Measurements from ENCODE around the gene MARCHF5. TPM values are rescaled to one million over a fixed set of nuclear protein-coding genes. Genes with fewer than 3 reads are reported as not detected.
"Not testable (repeated sequence)": the region's sequence is repeated elsewhere in the genome, so short reads cannot be mapped to it uniquely, and the experiment has no call there.

Gene MARCHF5
- polyA plus RNA-seq, 3 donors, result 68.0 to 82.7 (median 68.0) TPM

GRCh38 chr10:92354587-92354986, 63.6 kb downstream of the MARCHF5 start:
- DNase-seq (ENCODE audit: extremely low read depth in 1 of 11, low read depth in 9 of 11, low spot score in 4 of 11), result no peak

DNA sequence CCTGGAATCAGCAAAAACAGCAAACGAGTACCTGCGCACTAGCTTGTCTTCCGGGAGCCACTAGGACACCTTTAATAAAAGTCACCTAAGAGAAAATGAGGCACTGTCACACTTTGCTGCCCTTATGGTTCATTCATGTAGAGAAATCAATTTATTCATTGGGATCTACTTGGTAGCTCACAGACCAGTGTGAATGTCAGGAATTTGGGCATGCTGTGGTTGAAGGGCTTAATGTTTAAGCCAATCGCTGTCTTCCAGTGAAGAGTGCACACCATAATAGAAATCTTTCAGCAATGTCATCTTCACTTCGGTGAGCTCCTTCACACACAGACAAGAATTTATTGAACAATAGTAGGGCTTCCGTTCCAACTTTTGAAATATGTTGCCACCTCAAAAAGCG, 65.1 kb downstream of the MARCHF5 start:
- no peak for DNase-seq (ENCODE audit: extremely low read depth in 1 of 11, low read depth in 9 of 11, low spot score in 4 of 11)

GRCh38 chr10:92363498-92363897, 72.5 kb downstream of the MARCHF5 start:
- DNase-seq (ENCODE audit: extremely low read depth in 1 of 11, low read depth in 9 of 11, low spot score in 4 of 11), result no peak

DNA sequence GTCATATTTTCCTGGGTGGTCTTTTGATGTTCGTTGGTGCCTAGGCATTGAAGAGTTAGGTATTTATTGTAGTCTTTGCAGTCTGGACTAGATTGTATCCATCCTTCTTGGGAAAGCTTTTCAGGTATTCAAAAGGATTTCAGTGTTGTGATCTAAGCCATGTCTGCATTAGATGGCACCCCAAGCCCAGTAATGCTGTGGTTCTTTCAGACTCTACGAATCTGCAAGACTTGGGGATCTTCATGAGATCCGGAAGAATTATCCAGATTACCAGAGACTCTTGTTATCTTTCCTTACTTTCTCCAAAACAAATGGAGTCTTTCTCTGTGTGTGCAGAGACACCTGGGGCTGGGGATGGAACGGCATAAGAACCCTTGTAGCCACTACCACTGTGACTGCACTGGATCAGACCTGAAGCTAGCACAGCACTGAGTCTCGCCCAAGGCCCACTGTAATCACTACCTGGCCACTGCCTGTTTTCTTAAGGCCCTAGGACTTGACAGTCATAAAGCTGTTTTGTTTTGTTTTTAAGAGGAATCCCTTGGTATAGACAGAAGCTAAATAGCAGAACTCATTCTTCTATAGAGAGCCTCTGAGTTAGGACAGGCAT, 75.5 kb downstream of the MARCHF5 start:
- DNase-seq (ENCODE audit: extremely low read depth in 1 of 11, low read depth in 9 of 11, low spot score in 4 of 11), result no peak

- no peak for DNase-seq (ENCODE audit: extremely low read depth in 1 of 11, low read depth in 9 of 11, low spot score in 4 of 11)
Observed at GRCh38 chr10:92377962-92378361, 87.0 kb downstream of the MARCHF5 start.

DNA sequence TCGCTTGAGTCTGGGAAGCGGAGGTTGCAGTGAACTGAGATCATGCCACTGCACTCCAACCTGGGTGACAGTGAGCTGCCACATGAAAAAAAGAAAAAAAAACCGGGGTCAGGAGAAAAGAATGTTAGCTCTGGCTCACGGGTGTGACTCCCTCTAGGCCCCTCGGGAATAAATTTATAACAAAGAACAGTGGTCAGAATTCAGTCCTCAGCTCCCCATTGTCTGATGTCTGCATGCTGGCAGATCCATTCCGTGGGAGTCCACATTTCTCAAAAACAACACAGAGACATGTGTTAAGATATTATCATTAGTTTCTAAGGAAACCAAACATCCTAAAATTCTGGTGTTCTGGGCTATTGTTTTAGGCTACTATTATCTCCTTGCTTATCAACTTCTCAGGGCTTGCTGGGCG, 90.6 kb downstream of the MARCHF5 start:
- no peak for DNase-seq (ENCODE audit: extremely low read depth in 1 of 11, low read depth in 9 of 11, low spot score in 4 of 11)

DNA sequence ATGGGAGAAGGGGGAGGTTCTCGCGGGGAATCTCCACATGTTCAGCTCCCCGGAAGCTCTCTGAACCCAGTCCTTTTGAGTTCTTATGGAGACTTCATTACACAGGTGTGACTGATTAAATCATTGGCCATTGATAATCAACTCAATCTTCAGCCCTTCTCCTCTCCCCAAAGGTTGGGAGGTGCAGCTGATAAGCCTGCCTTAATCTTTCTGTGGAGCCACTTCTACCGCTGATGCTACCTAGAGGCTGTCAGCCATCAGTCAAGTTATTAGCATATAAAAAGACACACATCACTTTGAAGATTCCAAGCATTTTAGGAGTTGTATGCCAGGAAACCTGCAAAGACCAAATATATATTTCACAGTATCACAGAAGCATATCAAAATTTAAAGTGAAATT, 91.7 kb downstream of the MARCHF5 start:
- no peak for DNase-seq (ENCODE audit: extremely low read depth in 1 of 11, low read depth in 9 of 11, low spot score in 4 of 11)

DNA sequence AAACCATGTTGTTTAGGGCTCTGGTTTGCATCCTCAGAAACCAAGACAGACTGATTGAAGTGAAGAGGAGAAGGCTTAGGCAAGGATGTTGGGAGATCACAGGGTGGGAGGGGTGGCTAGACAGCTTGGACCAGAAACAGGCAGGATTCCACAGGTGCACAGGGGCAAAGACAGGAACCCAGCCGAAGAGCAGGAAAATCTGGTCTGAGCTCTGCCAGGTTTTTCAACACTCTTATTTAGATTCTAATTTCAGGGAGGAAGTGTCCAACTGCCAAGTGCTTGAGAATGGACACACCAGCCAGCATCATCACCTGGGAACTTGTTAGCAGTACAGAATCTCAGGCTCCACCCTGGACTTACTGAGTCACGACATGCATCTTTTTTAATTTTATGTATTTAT, 93.8 kb downstream of the MARCHF5 start:
- no peak for DNase-seq (ENCODE audit: extremely low read depth in 1 of 11, low read depth in 9 of 11, low spot score in 4 of 11)

DNA sequence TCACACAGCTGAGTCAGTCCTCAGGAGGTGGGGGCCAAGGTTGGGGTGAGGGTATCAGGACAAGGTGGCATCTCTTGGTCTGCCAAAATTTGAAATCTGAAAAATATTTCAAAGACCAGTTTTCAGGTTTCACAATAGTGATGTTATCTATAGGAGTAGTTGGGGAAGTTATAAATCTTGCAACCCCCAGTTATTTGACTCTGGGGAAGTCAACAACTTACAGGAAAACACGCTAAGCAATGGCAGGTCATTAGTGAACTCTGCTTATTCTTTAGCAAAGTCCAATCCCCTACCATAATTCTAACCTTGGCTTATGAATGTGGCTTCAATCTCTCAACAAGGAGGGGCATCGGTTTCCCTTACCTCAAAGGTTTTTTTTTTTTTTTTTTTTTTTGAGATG, 94.9 kb downstream of the MARCHF5 start:
- no peak for DNase-seq (ENCODE audit: extremely low read depth in 1 of 11, low read depth in 9 of 11, low spot score in 4 of 11)

- peak; percentile 37 to 84 (median 75) for DNase-seq (ENCODE audit: extremely low read depth in 1 of 11, low read depth in 9 of 11, low spot score in 4 of 11)
Observed at GRCh38 chr10:92387289-92387940, 96.4 kb downstream of the MARCHF5 start.

DNA sequence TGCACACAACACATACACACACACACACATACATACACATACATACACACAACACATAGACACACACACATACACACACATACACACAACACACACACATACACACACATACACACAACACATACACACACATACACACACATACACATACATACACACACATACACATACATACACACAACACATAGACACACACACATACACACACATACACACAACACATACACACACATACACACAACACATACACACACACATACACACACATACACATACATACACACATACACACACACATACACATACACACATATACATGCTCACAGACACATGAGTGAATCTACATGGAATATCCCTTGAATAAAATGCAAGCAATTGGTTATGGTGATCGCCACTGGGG, 102.2 kb downstream of the MARCHF5 start:
- not testable (repeated sequence) for DNase-seq (ENCODE audit: extremely low read depth in 1 of 11, low read depth in 9 of 11, low spot score in 4 of 11)

GRCh38 chr10:92395271-92395670, 104.3 kb downstream of the MARCHF5 start:
- DNase-seq (ENCODE audit: extremely low read depth in 1 of 11, low read depth in 9 of 11, low spot score in 4 of 11), result no peak

- not testable (repeated sequence) for DNase-seq (ENCODE audit: extremely low read depth in 1 of 11, low read depth in 9 of 11, low spot score in 4 of 11)
Observed at GRCh38 chr10:92402234-92402633, 111.3 kb downstream of the MARCHF5 start.

Other genes with a start within 250 kb of the MARCHF5 start
- gene CPEB3, start 89 bp upstream of the MARCHF5 start, polyA plus RNA-seq (ENCODE audit: insufficient read length in 3 of 3), result 1 to 10 TPM; 2.5 to 3.9 (median 3.0) TPM

Data from renal cortex interstitium (tissue), 11 donors.